Gastrocnemius medialis (tissue), 4 donors: ENCODE data around the gene VWA3B.

Experiments used
- CTCF ChIP-seq, 5 experiments: fragments of 450-650 bp in 3 of 5; fragments of 200-600 bp in 2 of 5; sonication (generic) in 2 of 5; IDR thresholded peaks in 4 of 5; conservative IDR thresholded peaks in 1 of 5; 1 replicate in 4 of 5; 2 replicates in 1 of 5; pipeline ENCODE4 v1.5.1; 2016 to 2019; ENCODE audit warnings: antibody characterized with exemption in 5 of 5, mild to moderate bottlenecking in 3 of 5, moderate library complexity in 3 of 5
- POLR2A ChIP-seq, 2 donors: fragments of 450-650 bp; IDR thresholded peaks; one replicate each; pipeline ENCODE4 v1.6.1; 2017; ENCODE audit warnings: antibody characterized with exemption in 2 of 2, mild to moderate bottlenecking in 2 of 2, moderate library complexity in 2 of 2

- TF ChIP-seq POLR2A (IDR thresholded peaks at IDR 0.05) (no peak), CTCF (IDR thresholded peaks at IDR 0.05 in 4 of 5, conservative IDR thresholded peaks at IDR 0.05 in 1 of 5) (no peak)
These were observed 2.7 kb upstream of the VWA3B start for GRCh38 chr2:98084151-98084868.
